CD4-positive, alpha-beta T cell (primary cell): ENCODE results near the gene PPM1J. TPM values are rescaled to one million over a fixed set of nuclear protein-coding genes. Genes with fewer than 3 reads are reported as not detected.
"Not testable (repeated sequence)": the region's sequence is repeated elsewhere in the genome, so short reads cannot be mapped to it uniquely, and the experiment has no call there.

Source experiments
- ATAC-seq: fragments of 200-7000 bp; cut with Tn5 transposase; one replicate; pipeline ENCODE4 v1.10.0; 2022; ENCODE audit warnings: mild to moderate bottlenecking; ENCODE audit not compliant: poor library complexity
- CTCF ChIA-PET: fragments of 350-600 bp; sonication (Branson Sonifier 250); formaldehyde crosslinking; loops from one replicate; lab custom pipeline; 2021; ENCODE audit warnings: antibody characterized with exemption, inconsistent platforms; lab: Charles Lee
- POLR2A ChIA-PET: fragments of 350-600 bp; sonication (Branson Sonifier 250); formaldehyde crosslinking; loops from one replicate; lab custom pipeline; 2021; ENCODE audit warnings: antibody characterized with exemption, inconsistent platforms; lab: Charles Lee
- DNase-seq, 14 experiments: peaks; one replicate each; pipeline ENCODE4 v3.0.0-alpha.2; 2013 to 2020; ENCODE audit warnings: mixed read lengths in 2 of 14
- H3K27ac ChIP-seq, 2 donors: one replicate each; pipeline versions ENCODE4 v1.5.1 to v1.7.0; 2013; ENCODE audit warnings: low read length in 2 of 2, low read depth in 1 of 2, mild to moderate bottlenecking in 1 of 2
- H3K27me3 ChIP-seq, 2 experiments: 1 replicate in 1 of 2; 2 replicates in 1 of 2; pipeline versions ENCODE4 v1.6.1 to v1.7.0; 2013; ENCODE audit warnings: low read length in 2 of 2, control low read depth in 1 of 2, mild to moderate bottlenecking in 1 of 2, moderate library complexity in 1 of 2; ENCODE audit not compliant: insufficient read depth in 2 of 2, control insufficient read depth in 1 of 2
- H3K36me3 ChIP-seq: one replicate; pipeline ENCODE4 v1.6.1; 2013; ENCODE audit warnings: low read length, control low read depth; ENCODE audit not compliant: insufficient read depth
- H3K4me1 ChIP-seq: one replicate; pipeline ENCODE4 v1.6.1; 2013; ENCODE audit warnings: low read length, control low read depth; ENCODE audit not compliant: insufficient read depth
- H3K4me3 ChIP-seq: one replicate; pipeline ENCODE4 v1.5.1; 2013; ENCODE audit warnings: mild to moderate bottlenecking, low read length, moderate library complexity
- H3K9me3 ChIP-seq, 2 experiments: 1 replicate in 1 of 2; 2 replicates in 1 of 2; pipeline versions ENCODE4 v1.6.1 to v1.7.0; 2013; ENCODE audit warnings: low read length in 2 of 2, mild to moderate bottlenecking in 2 of 2, control low read depth in 1 of 2, moderate library complexity in 1 of 2; ENCODE audit not compliant: control insufficient read depth in 1 of 2, insufficient read depth in 1 of 2
- H3K27ac Mint-ChIP-seq: one replicate; pipeline ENCODE4 v1.8.0; 2020; ENCODE audit warnings: mixed read lengths
- H3K27me3 Mint-ChIP-seq: one replicate; pipeline ENCODE4 v1.8.0; 2021; ENCODE audit warnings: mixed read lengths
- H3K36me3 Mint-ChIP-seq: one replicate; pipeline ENCODE4 v1.8.0; 2021; ENCODE audit warnings: low read depth, mixed read lengths
- H3K4me1 Mint-ChIP-seq: one replicate; pipeline ENCODE4 v1.8.0; 2021; ENCODE audit warnings: low read depth, mixed read lengths
- H3K4me3 Mint-ChIP-seq: one replicate; pipeline ENCODE4 v1.8.0; 2020; ENCODE audit warnings: mild to moderate bottlenecking, mixed read lengths
- H3K9me3 Mint-ChIP-seq: one replicate; pipeline ENCODE4 v1.8.0; 2020; ENCODE audit warnings: mixed read lengths
- intact Hi-C, 2 experiments: fragments of 100-400 bp; cut with DNase I in 1 of 2; cut with micrococcal nuclease in 1 of 2; formaldehyde crosslinking; loops; one replicate each; pipeline versions ENCODE4 v1.15.1 to v1.9.0; 2023 to 2025; cut with DNase I, micrococcal nuclease
- total RNA-seq, 174 experiments: library from RNA in 2 of 174; stranded (reverse) in 2 of 174; gene quantifications; one replicate each; pipeline ENCODE4 v1.2.3 and lab custom pipeline; 2021 to 2026
- TF ChIP-seq, protein P1 (sequence below): fragments of 200-600 bp; IDR thresholded peaks from one replicate; pipeline ENCODE4 v1.8.0; 2022; ENCODE audit warnings: antibody characterized with exemption, mild to moderate bottlenecking

PPM1J gene
- total RNA-seq, 2 experiments from 2014 or later, result 0.39 to 0.49 TPM

DNA sequence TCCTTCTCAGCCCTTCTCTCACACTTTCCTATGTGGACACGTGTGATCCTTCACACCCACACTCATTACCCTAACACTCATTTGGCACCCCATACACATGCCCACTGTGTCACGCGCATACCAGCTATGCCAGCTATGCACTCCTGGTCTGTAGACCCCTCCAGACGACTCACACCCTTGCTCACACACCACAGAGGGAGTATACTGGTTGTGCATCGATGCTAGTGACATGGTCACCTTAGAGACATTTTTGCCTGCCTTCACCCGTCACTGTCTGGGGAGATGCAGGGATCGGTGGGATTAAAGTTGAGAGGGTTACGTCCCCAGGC is 8.3 kb upstream of the PPM1J start:
- CTCF ChIA-PET, result no interaction called here
- Histone ChIP-seq H3K4me3 (no peak overlapping the region), H3K27me3 (peaks cover 5 to 15% of the 10 kb centered on the region in 2 experiments), H3K36me3 (no peaks in the 10 kb centered on the region), H3K27ac (no peak overlapping the region), H3K4me1 (peaks cover 21% of the 10 kb centered on the region), H3K9me3 (no peaks in the 10 kb centered on the region)
- Mint-ChIP-seq H3K27ac (no peak overlapping the region), H3K36me3 (no peaks in the 10 kb centered on the region), H3K9me3 (no peaks in the 10 kb centered on the region), H3K4me3 (no peak overlapping the region), H3K27me3 (peaks cover 29% of the 10 kb centered on the region), H3K4me1 (peaks cover 20% of the 10 kb centered on the region)
- TF ChIP-seq, protein P1, sequence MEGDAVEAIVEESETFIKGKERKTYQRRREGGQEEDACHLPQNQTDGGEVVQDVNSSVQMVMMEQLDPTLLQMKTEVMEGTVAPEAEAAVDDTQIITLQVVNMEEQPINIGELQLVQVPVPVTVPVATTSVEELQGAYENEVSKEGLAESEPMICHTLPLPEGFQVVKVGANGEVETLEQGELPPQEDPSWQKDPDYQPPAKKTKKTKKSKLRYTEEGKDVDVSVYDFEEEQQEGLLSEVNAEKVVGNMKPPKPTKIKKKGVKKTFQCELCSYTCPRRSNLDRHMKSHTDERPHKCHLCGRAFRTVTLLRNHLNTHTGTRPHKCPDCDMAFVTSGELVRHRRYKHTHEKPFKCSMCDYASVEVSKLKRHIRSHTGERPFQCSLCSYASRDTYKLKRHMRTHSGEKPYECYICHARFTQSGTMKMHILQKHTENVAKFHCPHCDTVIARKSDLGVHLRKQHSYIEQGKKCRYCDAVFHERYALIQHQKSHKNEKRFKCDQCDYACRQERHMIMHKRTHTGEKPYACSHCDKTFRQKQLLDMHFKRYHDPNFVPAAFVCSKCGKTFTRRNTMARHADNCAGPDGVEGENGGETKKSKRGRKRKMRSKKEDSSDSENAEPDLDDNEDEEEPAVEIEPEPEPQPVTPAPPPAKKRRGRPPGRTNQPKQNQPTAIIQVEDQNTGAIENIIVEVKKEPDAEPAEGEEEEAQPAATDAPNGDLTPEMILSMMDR, result no peak
- intact Hi-C loops, result no loop called here
- POLR2A ChIA-PET, result interaction anchor here (1.0 kb wide), 1 partner anchor 349 kb away, joined by 3 read pairs; the partner anchor contains the start of gene LRIG2
- DNase-seq, result no peak
- no peak for ATAC-seq

DNA sequence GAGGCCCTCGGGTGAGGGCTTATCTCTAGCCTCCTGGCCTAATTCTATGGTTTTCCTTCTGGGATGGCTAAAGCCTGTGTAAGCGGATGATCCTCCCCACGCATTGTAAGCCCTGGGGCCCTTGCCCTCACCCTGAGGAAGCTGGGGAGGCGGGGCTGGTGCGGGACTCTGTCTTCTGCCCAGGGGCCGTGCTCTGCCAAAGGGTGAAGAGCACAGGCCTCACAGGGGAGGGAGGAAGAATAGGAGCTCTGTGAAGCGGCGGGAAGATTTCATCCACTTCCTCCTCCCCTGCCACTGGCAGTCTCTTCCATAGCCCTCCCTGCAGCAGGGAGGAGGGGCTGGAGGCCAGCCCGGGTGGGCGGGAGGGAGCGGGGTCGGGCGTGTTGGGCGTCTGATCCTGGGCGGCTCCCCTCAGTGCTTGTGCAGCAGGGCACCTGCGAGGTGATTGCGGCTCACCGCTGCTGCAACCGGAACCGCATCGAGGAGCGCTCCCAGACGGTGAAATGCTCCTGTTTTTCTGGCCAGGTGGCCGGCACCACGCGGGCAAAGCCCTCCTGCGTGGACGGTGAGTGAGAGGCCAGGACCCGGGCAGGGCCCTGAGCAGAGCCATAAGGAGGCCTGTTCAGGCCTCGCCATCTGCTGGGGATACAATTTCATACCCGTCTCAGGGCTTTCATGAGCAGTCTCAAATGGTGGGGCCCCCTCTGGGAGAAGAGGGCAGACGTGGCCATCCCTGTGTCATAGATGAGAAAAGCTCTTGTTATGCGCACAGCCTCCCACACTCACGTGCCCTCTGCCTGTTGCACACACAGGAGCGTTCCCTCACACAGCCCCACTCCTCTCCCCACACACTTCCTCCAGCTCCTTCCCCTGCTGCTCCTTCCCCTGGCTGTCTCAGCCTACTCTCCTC is 7.7 kb upstream of the PPM1J start:
- Mint-ChIP-seq H3K4me1 (peaks cover 21% of the 10 kb centered on the region), H3K9me3 (no peaks in the 10 kb centered on the region), H3K4me3 (peak overlapping the region; percentile 13), H3K27me3 (peaks cover 30% of the 10 kb centered on the region), H3K27ac (no peak overlapping the region), H3K36me3 (no peaks in the 10 kb centered on the region)
- TF ChIP-seq, protein P1, result no peak
- Histone ChIP-seq H3K27ac (no peak overlapping the region), H3K4me1 (peaks cover 23% of the 10 kb centered on the region), H3K9me3 (no peaks in the 10 kb centered on the region), H3K27me3 (peaks cover 5 to 15% of the 10 kb centered on the region in 2 experiments), H3K4me3 (no peak overlapping the region), H3K36me3 (no peaks in the 10 kb centered on the region)
- POLR2A ChIA-PET, result interaction anchor here (1.0 kb wide), 1 partner anchor 350 kb away, joined by 3 read pairs; the partner anchor contains the start of gene LRIG2
- CTCF ChIA-PET, result interaction anchor here (0.6 kb wide), 1 partner anchor 166 kb away, joined by 3 read pairs; no protein-coding TSS in a partner anchor
- peak in 1 of 14 experiments; percentile 38 for DNase-seq
- intact Hi-C loops, result no loop called here
- peak; percentile 37 for ATAC-seq

DNA sequence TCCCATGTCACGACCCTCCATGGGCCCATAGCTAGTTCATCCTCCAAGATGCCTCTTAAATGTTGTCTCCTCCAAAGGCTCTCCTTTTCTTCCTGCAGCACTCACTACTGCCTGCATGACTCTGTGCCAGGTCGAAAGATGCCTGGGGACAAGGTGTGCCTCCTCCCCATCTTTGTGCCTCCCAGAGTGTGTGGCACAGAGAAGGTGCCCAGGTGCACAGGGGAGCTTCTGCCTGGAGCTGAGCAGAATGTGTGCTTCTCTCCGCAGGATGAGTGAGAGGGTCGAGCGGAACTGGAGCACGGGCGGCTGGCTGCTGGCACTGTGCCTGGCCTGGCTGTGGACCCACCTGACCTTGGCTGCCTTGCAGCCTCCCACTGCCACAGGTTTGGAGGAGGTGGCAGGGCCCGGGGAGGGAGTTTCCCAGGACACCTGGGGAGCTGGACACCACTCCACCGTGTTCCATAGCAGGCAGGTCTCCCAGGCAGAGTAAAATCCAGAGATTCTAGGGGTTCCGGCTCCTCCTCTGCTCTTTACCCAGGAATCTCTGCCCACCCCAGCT is 6.9 kb upstream of the PPM1J start:
- CTCF ChIA-PET, result interaction anchor here (0.6 to 1.4 kb wide), 2 partner anchors 167 to 350 kb away, joined by 3 read pairs; partner anchors contain the start of gene LRIG2
- H3K27ac Mint-ChIP-seq, result no peak overlapping the region
- H3K27ac ChIP-seq, result no peak overlapping the region
- H3K9me3 ChIP-seq, result no peaks in the 10 kb centered on the region
- peaks cover 21% of the 10 kb centered on the region for H3K4me1 Mint-ChIP-seq
- peaks cover 30% of the 10 kb centered on the region for H3K27me3 Mint-ChIP-seq
- ATAC-seq, result no peak
- no peak overlapping the region for H3K4me3 Mint-ChIP-seq
- POLR2A ChIA-PET, result no interaction called here
- no peak for DNase-seq
- peaks cover 23% of the 10 kb centered on the region for H3K4me1 ChIP-seq
- no peaks in the 10 kb centered on the region for H3K36me3 ChIP-seq
- H3K27me3 ChIP-seq, result peaks cover 5 to 15% of the 10 kb centered on the region in 2 experiments
- TF ChIP-seq, protein P1, result no peak
- H3K4me3 ChIP-seq, result no peak overlapping the region
- intact Hi-C loops, result no loop called here
- no peaks in the 10 kb centered on the region for H3K9me3 Mint-ChIP-seq
- no peaks in the 10 kb centered on the region for H3K36me3 Mint-ChIP-seq

DNA sequence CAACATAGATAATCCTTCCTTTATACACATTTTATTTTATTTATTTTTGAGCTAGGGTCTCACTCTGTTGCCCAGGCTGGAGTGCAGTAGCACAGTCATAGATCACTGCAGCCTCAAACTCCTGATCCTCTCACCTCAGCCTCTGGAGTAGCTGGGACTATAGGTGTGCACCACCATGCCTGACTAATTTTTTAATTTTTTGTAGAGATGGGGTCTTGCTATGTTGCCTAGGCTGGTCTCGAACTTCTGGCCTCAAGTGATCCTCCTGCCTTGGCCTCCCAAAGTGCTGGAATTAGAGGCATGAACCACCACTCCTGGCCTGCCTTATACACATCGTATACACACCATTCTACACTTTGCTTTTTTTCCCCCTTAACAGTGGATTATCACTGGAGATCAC is 6.2 kb upstream of the PPM1J start:
- H3K27ac Mint-ChIP-seq, result not testable (repeated sequence)
- H3K4me1 Mint-ChIP-seq, result peaks cover 24% of the 10 kb centered on the region

More for the DNA sequence above, 6.2 kb upstream of the PPM1J start:
- ATAC-seq, intact Hi-C loops, H3K36me3 ChIP-seq, H3K4me3 Mint-ChIP-seq, DNase-seq, H3K4me3 ChIP-seq, H3K36me3 Mint-ChIP-seq, H3K27ac ChIP-seq, H3K9me3 Mint-ChIP-seq, POLR2A ChIA-PET, H3K9me3 ChIP-seq: not testable (repeated sequence)
- Histone ChIP-seq H3K27me3 (peaks cover 5 to 15% of the 10 kb centered on the region in 2 experiments), H3K4me1 (peaks cover 27% of the 10 kb centered on the region)
- peaks cover 30% of the 10 kb centered on the region for H3K27me3 Mint-ChIP-seq
- CTCF ChIA-PET, result interaction anchor here (1.4 kb wide), 1 partner anchor 351 kb away, joined by 3 read pairs; the partner anchor contains the start of gene LRIG2
